Stimulated activated CD4-positive, alpha-beta T cell treated with anti-CD3 and anti-CD28 coated beads, TNF-alpha, amount 100 ng/mL, for 1 hour (primary cell): Measurements from ENCODE around the gene ZMPSTE24.
"Not testable (repeated sequence)": the region's sequence is repeated elsewhere in the genome, so short reads cannot be mapped to it uniquely, and the experiment has no call there.

Experiments used
- DNase-seq, 3 donors: peaks; one replicate each; pipeline ENCODE4 v3.0.0-alpha.2; 2020; ENCODE audit warnings: low read depth in 3 of 3, low spot score in 1 of 3

Gene ZMPSTE24

GRCh38 chr1:40257688-40258444, at the start of gene ZMPSTE24:
ZMPSTE24 (plus strand) TSS chr1:40258236; CDS start chr1:40258272, 36 bp downstream.
- DNase-seq = peak; percentile 86 to 94 (median 94)

- no peak for DNase-seq
Measured at GRCh38 chr1:40210511-40211204, 47.4 kb upstream of the ZMPSTE24 start.

- no peak for DNase-seq
Measured at GRCh38 chr1:40218333-40218732, 39.7 kb upstream of the ZMPSTE24 start.

- DNase-seq = not testable (repeated sequence)
Measured at GRCh38 chr1:40221471-40221905, 36.5 kb upstream of the ZMPSTE24 start.

- no peak for DNase-seq
Measured at GRCh38 chr1:40221977-40222772, 35.9 kb upstream of the ZMPSTE24 start.

- no peak for DNase-seq
Measured at GRCh38 chr1:40224040-40224439, 34.0 kb upstream of the ZMPSTE24 start.

GRCh38 chr1:40226192-40226591, 31.8 kb upstream of the ZMPSTE24 start:
- no peak for DNase-seq

- DNase-seq = no peak
Measured at GRCh38 chr1:40232444-40232843, 25.6 kb upstream of the ZMPSTE24 start.

GRCh38 chr1:40239626-40240025, 18.4 kb upstream of the ZMPSTE24 start:
- DNase-seq = no peak

GRCh38 chr1:40240390-40240789, 17.6 kb upstream of the ZMPSTE24 start:
- DNase-seq = no peak

GRCh38 chr1:40241362-40241761, 16.7 kb upstream of the ZMPSTE24 start:
- DNase-seq = no peak

GRCh38 chr1:40243351-40243750, 14.7 kb upstream of the ZMPSTE24 start:
- DNase-seq = no peak

GRCh38 chr1:40244138-40244744, 13.8 kb upstream of the ZMPSTE24 start:
- DNase-seq = no peak

- DNase-seq = no peak
Measured at GRCh38 chr1:40245686-40246085, 12.3 kb upstream of the ZMPSTE24 start.

- no peak for DNase-seq
Measured at GRCh38 chr1:40247655-40248054, 10.4 kb upstream of the ZMPSTE24 start, which contains the start of gene TMCO2. TMCO2 (plus strand) TSS chr1:40247937; CDS start chr1:40247994, 57 bp downstream.

- no peak for DNase-seq
Measured at GRCh38 chr1:40248412-40248811, 9.6 kb upstream of the ZMPSTE24 start.

GRCh38 chr1:40251456-40251855, 6.6 kb upstream of the ZMPSTE24 start:
- DNase-seq = no peak

GRCh38 chr1:40252601-40253000, 5.4 kb upstream of the ZMPSTE24 start:
- no peak for DNase-seq

GRCh38 chr1:40255231-40255630, 2.8 kb upstream of the ZMPSTE24 start:
- no peak for DNase-seq

- DNase-seq = no peak
Measured at GRCh38 chr1:40256401-40257084, 1.5 kb upstream of the ZMPSTE24 start.

GRCh38 chr1:40257313-40257687, 736 bp upstream of the ZMPSTE24 start:
- no peak for DNase-seq
